Measurements from ENCODE around the gene VAMP7. TPM values are rescaled to one million over a fixed set of nuclear protein-coding genes. Genes with fewer than 3 reads are reported as not detected.

Gene VAMP7
- total and polyA plus RNA-seq, 3 donors from 2014 or later: 30.2 to 32.1 (median 30.4) TPM

GRCh38 chrX:155874571-155875244 lies 6.4 kb upstream of the VAMP7 start:
- DNase-seq: no peak
- no peaks in the 10 kb centered on the region for H3K9me3 ChIP-seq
- H3K36me3 ChIP-seq (ENCODE audit: low read depth, missing control alignments): no peaks in the 10 kb centered on the region
- TF ChIP-seq, protein P1, sequence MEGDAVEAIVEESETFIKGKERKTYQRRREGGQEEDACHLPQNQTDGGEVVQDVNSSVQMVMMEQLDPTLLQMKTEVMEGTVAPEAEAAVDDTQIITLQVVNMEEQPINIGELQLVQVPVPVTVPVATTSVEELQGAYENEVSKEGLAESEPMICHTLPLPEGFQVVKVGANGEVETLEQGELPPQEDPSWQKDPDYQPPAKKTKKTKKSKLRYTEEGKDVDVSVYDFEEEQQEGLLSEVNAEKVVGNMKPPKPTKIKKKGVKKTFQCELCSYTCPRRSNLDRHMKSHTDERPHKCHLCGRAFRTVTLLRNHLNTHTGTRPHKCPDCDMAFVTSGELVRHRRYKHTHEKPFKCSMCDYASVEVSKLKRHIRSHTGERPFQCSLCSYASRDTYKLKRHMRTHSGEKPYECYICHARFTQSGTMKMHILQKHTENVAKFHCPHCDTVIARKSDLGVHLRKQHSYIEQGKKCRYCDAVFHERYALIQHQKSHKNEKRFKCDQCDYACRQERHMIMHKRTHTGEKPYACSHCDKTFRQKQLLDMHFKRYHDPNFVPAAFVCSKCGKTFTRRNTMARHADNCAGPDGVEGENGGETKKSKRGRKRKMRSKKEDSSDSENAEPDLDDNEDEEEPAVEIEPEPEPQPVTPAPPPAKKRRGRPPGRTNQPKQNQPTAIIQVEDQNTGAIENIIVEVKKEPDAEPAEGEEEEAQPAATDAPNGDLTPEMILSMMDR (IDR thresholded peaks at IDR 0.05): no peak
- TF ChIP-seq POLR2A (IDR thresholded peaks at IDR 0.05): no peak
- no peaks in the 10 kb centered on the region for H3K27me3 ChIP-seq
- 19 to 27% methylated on average over 31 of the region's 31 CpGs for WGBS, 2 donors
- no peak overlapping the region for H3K27ac ChIP-seq
- H3K4me1 ChIP-seq: no peaks in the 10 kb centered on the region
- intact Hi-C loops (cut with DNase I; ENCODE audit: low total_unique reads): no loop called here
- H3K4me3 ChIP-seq: peak overlapping the region; percentile 14 to 24

- WGBS, 2 donors: 62 to 66% methylated on average over 3 of the region's 3 CpGs
- H3K9me3 ChIP-seq: no peaks in the 10 kb centered on the region
- H3K27me3 ChIP-seq: no peaks in the 10 kb centered on the region
- no peak overlapping the region for H3K4me3 ChIP-seq
- no peak overlapping the region for H3K27ac ChIP-seq
- intact Hi-C loops (cut with DNase I; ENCODE audit: low total_unique reads): no loop called here
- no peaks in the 10 kb centered on the region for H3K4me1 ChIP-seq
- no peak for DNase-seq
- H3K36me3 ChIP-seq (ENCODE audit: low read depth, missing control alignments): no peaks in the 10 kb centered on the region
- no peak for TF ChIP-seq POLR2A (IDR thresholded peaks at IDR 0.05)
- TF ChIP-seq, protein P1 (IDR thresholded peaks at IDR 0.05): no peak
These were observed 4.4 kb upstream of the VAMP7 start for GRCh38 chrX:155876704-155877103.

GRCh38 chrX:155877288-155877687 lies 3.9 kb upstream of the VAMP7 start:
- Histone ChIP-seq H3K27me3 (no peaks in the 10 kb centered on the region), H3K9me3 (no peaks in the 10 kb centered on the region), H3K4me3 (no peak overlapping the region), H3K4me1 (no peaks in the 10 kb centered on the region), H3K36me3 (ENCODE audit: low read depth, missing control alignments) (no peaks in the 10 kb centered on the region), H3K27ac (no peak overlapping the region)
- no peak for DNase-seq
- no peak for TF ChIP-seq POLR2A (IDR thresholded peaks at IDR 0.05)
- TF ChIP-seq, protein P1 (IDR thresholded peaks at IDR 0.05): no peak
- 33 to 53% methylated on average over 1 of the region's 1 CpG for WGBS, 2 donors
- intact Hi-C loops (cut with DNase I; ENCODE audit: low total_unique reads): no loop called here

- TF ChIP-seq, protein P1 (IDR thresholded peaks at IDR 0.05): no peak
- Histone ChIP-seq H3K4me3 (peak overlapping the region; percentile 70 to 71), H3K27me3 (no peaks in the 10 kb centered on the region), H3K9me3 (no peaks in the 10 kb centered on the region), H3K27ac (peak overlapping the region in 1 of 2 donors; percentile 78), H3K4me1 (no peaks in the 10 kb centered on the region), H3K36me3 (ENCODE audit: low read depth, missing control alignments) (no peaks in the 10 kb centered on the region)
- DNase-seq: no peak
- WGBS, 2 donors: 20 to 29% methylated on average over 13 of the region's 13 CpGs
- intact Hi-C loops (cut with DNase I; ENCODE audit: low total_unique reads): no loop called here
These were observed 473 bp upstream of the VAMP7 start for GRCh38 chrX:155880586-155881157.

DNA sequence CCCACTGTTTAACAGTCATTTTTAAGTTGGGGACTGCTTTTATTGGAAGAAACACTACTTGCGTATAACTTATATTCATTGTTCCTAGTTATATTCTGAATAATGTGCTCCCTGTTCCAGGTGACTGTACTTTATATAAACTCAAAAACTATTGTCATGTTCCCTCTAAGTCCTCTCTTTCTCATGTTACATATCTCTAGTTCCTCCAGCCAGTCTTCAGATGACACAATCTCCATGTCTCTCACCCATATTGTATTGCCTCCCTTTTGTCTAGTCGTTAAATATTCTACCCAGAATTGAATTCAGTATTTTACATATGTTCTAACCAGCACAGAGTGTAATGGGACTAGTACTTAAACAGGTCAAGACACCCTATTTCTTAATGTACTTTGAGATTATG lies 5.3 kb downstream of the VAMP7 start:
- intact Hi-C loops (cut with DNase I; ENCODE audit: low total_unique reads): no loop called here
- Histone ChIP-seq H3K9me3 (no peaks in the 10 kb centered on the region), H3K36me3 (ENCODE audit: low read depth, missing control alignments) (no peaks in the 10 kb centered on the region), H3K4me1 (no peaks in the 10 kb centered on the region), H3K27ac (no peak overlapping the region), H3K4me3 (no peak overlapping the region), H3K27me3 (no peaks in the 10 kb centered on the region)
- WGBS, 2 donors: 68 to 77% methylated on average over 2 of the region's 2 CpGs
- no peak for DNase-seq
- TF ChIP-seq POLR2A (IDR thresholded peaks at IDR 0.05): no peak
